Vagina (tissue), 2 donors: ENCODE measurements around the gene FPR2. TPM values are rescaled to one million over a fixed set of nuclear protein-coding genes. Genes with fewer than 3 reads are reported as not detected.
"Not testable (repeated sequence)": the region's sequence is repeated elsewhere in the genome, so short reads cannot be mapped to it uniquely, and the experiment has no call there.

Source experiments
- DNase-seq, 2 donors: peaks; one replicate each; pipeline ENCODE4 v3.0.0-alpha.2; 2017; ENCODE audit errors: extremely low spot score in 2 of 2
- H3K27ac ChIP-seq: fragments of 200-600 bp; sonication (generic); one replicate; pipeline ENCODE4 v1.5.1; 2019
- H3K27me3 ChIP-seq: fragments of 200-600 bp; sonication (generic); one replicate; pipeline ENCODE4 v1.5.1; 2019
- H3K36me3 ChIP-seq, 2 donors: fragments of 200-600 bp; sonication (generic); one replicate each; pipeline ENCODE4 v1.5.1; 2017 to 2019
- H3K4me1 ChIP-seq: fragments of 200-600 bp; sonication (generic); one replicate; pipeline ENCODE4 v1.5.1; 2019
- H3K4me3 ChIP-seq, 2 donors: fragments of 200-600 bp; sonication (generic); 1 replicate in 1 of 2; 2 replicates in 1 of 2; pipeline ENCODE4 v1.5.1; 2016 to 2019
- H3K9me3 ChIP-seq: fragments of 200-600 bp; sonication (generic); one replicate; pipeline ENCODE4 v1.5.1; 2019
- CTCF ChIP-seq, 3 experiments: fragments of 450-650 bp in 2 of 3; fragments of 200-600 bp in 1 of 3; sonication (generic) in 1 of 3; IDR thresholded peaks; one replicate each; pipeline ENCODE4 v1.5.1; 2017 to 2019; ENCODE audit warnings: antibody characterized with exemption in 3 of 3, mild to moderate bottlenecking in 2 of 3, moderate library complexity in 2 of 3
- POLR2A ChIP-seq, 2 donors: fragments of 450-650 bp; IDR thresholded peaks; one replicate each; pipeline ENCODE4 v1.6.1; 2017; ENCODE audit warnings: antibody characterized with exemption in 2 of 2, mild to moderate bottlenecking in 2 of 2, moderate library complexity in 2 of 2
- POLR2AphosphoS5 ChIP-seq, 2 donors: sonication (generic); formaldehyde crosslinking; IDR thresholded peaks; one replicate each; pipeline ENCODE4 v1.9.0; 2017; ENCODE audit warnings: antibody characterized with exemption in 2 of 2, mild to moderate bottlenecking in 2 of 2, low read depth in 1 of 2; ENCODE audit not compliant: insufficient read depth in 1 of 2
- intact Hi-C: fragments of 100-400 bp; cut with DNase I; formaldehyde crosslinking; loops from one replicate; pipeline ENCODE4 v1.15.1; 2023
- total RNA-seq: library from RNA; depleted of rRNA; stranded (reverse); fragments of >200 nt; gene quantifications from one replicate; pipeline ENCODE4 v1.2.3, GENCODE V29; 2016

The FPR2 gene
- total RNA-seq, 1 donor from 2014 or later = not detected

GRCh38 chr19:51802775-51803174 lies 41.8 kb downstream of the FPR2 start:
- peaks cover 12% of the 10 kb centered on the region for H3K4me1 ChIP-seq
- no peak overlapping the region for H3K27ac ChIP-seq
- intact Hi-C loops = no loop called here
- no peaks in the 10 kb centered on the region for H3K9me3 ChIP-seq
- H3K27me3 ChIP-seq = no peaks in the 10 kb centered on the region
- TF ChIP-seq CTCF (IDR thresholded peaks at IDR 0.05) (no peak), POLR2A (IDR thresholded peaks at IDR 0.05) (no peak), POLR2AphosphoS5 (IDR thresholded peaks at IDR 0.05; ENCODE audit: insufficient read depth in 1 of 2, low read depth in 1 of 2) (no peak)
- H3K36me3 ChIP-seq = no peaks in the 10 kb centered on the region
- no peak for DNase-seq
- H3K4me3 ChIP-seq = no peak overlapping the region

GRCh38 chr19:51803519-51803918 lies 42.5 kb downstream of the FPR2 start:
- H3K36me3 ChIP-seq = no peaks in the 10 kb centered on the region
- intact Hi-C loops = no loop called here
- no peaks in the 10 kb centered on the region for H3K27me3 ChIP-seq
- DNase-seq = no peak
- H3K27ac ChIP-seq = no peak overlapping the region
- no peak overlapping the region for H3K4me3 ChIP-seq
- peaks cover 12% of the 10 kb centered on the region for H3K4me1 ChIP-seq
- no peaks in the 10 kb centered on the region for H3K9me3 ChIP-seq
- no peak for TF ChIP-seq POLR2A (IDR thresholded peaks at IDR 0.05)
- TF ChIP-seq POLR2AphosphoS5 (IDR thresholded peaks at IDR 0.05; ENCODE audit: insufficient read depth in 1 of 2, low read depth in 1 of 2) = no peak
- no peak for TF ChIP-seq CTCF (IDR thresholded peaks at IDR 0.05)

- peaks cover 10% of the 10 kb centered on the region for H3K4me1 ChIP-seq
- no peak overlapping the region for H3K4me3 ChIP-seq
- TF ChIP-seq CTCF (IDR thresholded peaks at IDR 0.05) (no peak), POLR2AphosphoS5 (IDR thresholded peaks at IDR 0.05; ENCODE audit: insufficient read depth in 1 of 2, low read depth in 1 of 2) (no peak), POLR2A (IDR thresholded peaks at IDR 0.05) (no peak)
- H3K36me3 ChIP-seq = no peaks in the 10 kb centered on the region
- H3K9me3 ChIP-seq = no peaks in the 10 kb centered on the region
- no peak overlapping the region for H3K27ac ChIP-seq
- H3K27me3 ChIP-seq = no peaks in the 10 kb centered on the region
- intact Hi-C loops = no loop called here
- no peak for DNase-seq
Measured at GRCh38 chr19:51803967-51804366, 43.0 kb downstream of the FPR2 start.

GRCh38 chr19:51804789-51805188 lies 43.8 kb downstream of the FPR2 start:
- DNase-seq, H3K27me3 ChIP-seq, H3K4me1 ChIP-seq, intact Hi-C loops, H3K36me3 ChIP-seq, H3K27ac ChIP-seq, H3K4me3 ChIP-seq, H3K9me3 ChIP-seq: not testable (repeated sequence)

- H3K27ac ChIP-seq, DNase-seq, H3K27me3 ChIP-seq, intact Hi-C loops, H3K36me3 ChIP-seq, H3K4me1 ChIP-seq, H3K9me3 ChIP-seq, H3K4me3 ChIP-seq: not testable (repeated sequence)
Measured at GRCh38 chr19:51805396-51805795, 44.4 kb downstream of the FPR2 start.

- intact Hi-C loops, H3K4me1 ChIP-seq, H3K27me3 ChIP-seq, H3K9me3 ChIP-seq, H3K4me3 ChIP-seq, H3K36me3 ChIP-seq, DNase-seq, H3K27ac ChIP-seq: not testable (repeated sequence)
Measured at GRCh38 chr19:51806571-51806970, 45.6 kb downstream of the FPR2 start.

- DNase-seq = no peak
- intact Hi-C loops = no loop called here
- Histone ChIP-seq H3K4me3 (no peak overlapping the region), H3K27ac (no peak overlapping the region), H3K27me3 (no peaks in the 10 kb centered on the region), H3K36me3 (no peaks in the 10 kb centered on the region), H3K9me3 (no peaks in the 10 kb centered on the region), H3K4me1 (peaks cover 9% of the 10 kb centered on the region)
- TF ChIP-seq POLR2A (IDR thresholded peaks at IDR 0.05) (no peak), POLR2AphosphoS5 (IDR thresholded peaks at IDR 0.05; ENCODE audit: insufficient read depth in 1 of 2, low read depth in 1 of 2) (no peak), CTCF (IDR thresholded peaks at IDR 0.05) (no peak)
Measured at GRCh38 chr19:51807111-51807701, 46.2 kb downstream of the FPR2 start.
